ENCODE measurements around the gene FTL.

FTL gene

DNA sequence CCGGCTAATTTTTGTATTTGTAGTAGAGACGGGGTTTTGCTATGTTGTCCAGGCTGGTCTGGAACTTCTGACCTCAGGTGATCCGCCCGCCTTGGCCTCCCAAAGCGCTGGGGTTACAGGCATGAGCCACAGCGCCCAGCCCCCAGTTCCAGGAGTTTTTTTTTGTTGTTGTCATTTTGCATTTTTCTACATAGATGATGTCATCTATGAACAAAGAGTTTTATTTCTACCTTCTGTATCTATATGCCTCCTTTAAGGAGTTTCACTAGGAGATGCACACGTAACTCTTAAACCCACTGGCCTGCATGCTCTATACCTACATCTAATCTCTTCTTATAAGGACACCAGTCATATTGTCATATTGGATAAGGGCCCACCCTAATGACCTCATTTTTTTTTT, 26.9 kb upstream of the FTL start:
- H3K9ac ChIP-seq (ENCODE audit: low read depth, low read length, poor library complexity), result no peak overlapping the region
- WGBS, 2 donors (ENCODE audit: extremely low coverage in 2 of 2, insufficient read length in 2 of 2, insufficient replicate concordance in 1 of 2), result no CpG with 5 or more reads among the region's 7 CpGs
- H2AK5ac ChIP-seq (ENCODE audit: low read depth, low read length), result no peak overlapping the region
- no peak overlapping the region for H4K91ac ChIP-seq (ENCODE audit: low read depth, low read length, poor library complexity)
- H3K79me1 ChIP-seq (ENCODE audit: low read depth, low read length), result no peaks in the 10 kb centered on the region
- H2AFZ ChIP-seq (ENCODE audit: low read length), result no peak overlapping the region
- peaks cover 3 to 6% of the 10 kb centered on the region in 2 donors for H3K4me1 ChIP-seq (ENCODE audit: control insufficient read depth in 2 of 2, insufficient read depth in 1 of 2, low read depth in 1 of 2, low read length in 2 of 2)
- no peak overlapping the region for H3K4me2 ChIP-seq (ENCODE audit: insufficient read depth, low read length, poor library complexity, severe bottlenecking)
- no peak overlapping the region for H3K23ac ChIP-seq (ENCODE audit: low read depth, low read length, poor library complexity)
- no peak overlapping the region for H2BK15ac ChIP-seq (ENCODE audit: low read length)
- H3K9me3 ChIP-seq (replicated peaks in 1 of 2; ENCODE audit: control insufficient read depth in 2 of 2, insufficient read depth in 1 of 2, low read depth in 1 of 2, low read length in 2 of 2), result peaks cover 0 to 5% of the 10 kb centered on the region in 2 donors
- no peak for DNase-seq (ENCODE audit: low spot score)
- H2BK12ac ChIP-seq (ENCODE audit: low read length), result no peak overlapping the region
- no peak overlapping the region for H4K8ac ChIP-seq (ENCODE audit: low read depth, low read length)
- peaks cover 0 to 1% (median under 1%) of the 10 kb centered on the region in 3 experiments for H3K27me3 ChIP-seq (ENCODE audit: control insufficient read depth in 3 of 3, insufficient read depth in 3 of 3, low read depth in 1 of 3, low read length in 3 of 3)
- H3K4ac ChIP-seq (ENCODE audit: low read length), result no peak overlapping the region
- no peak overlapping the region for H3K4me3 ChIP-seq (ENCODE audit: low read length in 2 of 2)
- no peak overlapping the region for H2BK5ac ChIP-seq (ENCODE audit: low read length)
- no peak overlapping the region for H3K14ac ChIP-seq (ENCODE audit: low read length)
- H2BK120ac ChIP-seq (ENCODE audit: low read depth, low read length), result no peak overlapping the region
- H3K36me3 ChIP-seq (replicated peaks in 1 of 2; ENCODE audit: control insufficient read depth in 2 of 2, insufficient read depth in 2 of 2, low read length in 2 of 2), result no peaks in the 10 kb centered on the region
- no peak overlapping the region for H3K18ac ChIP-seq (ENCODE audit: low read length)
- H3K27ac ChIP-seq (replicated peaks; ENCODE audit: low read length), result no peak overlapping the region

GRCh38 chr19:48940902-48941301, 24.2 kb upstream of the FTL start:
- H3K4me3 ChIP-seq (ENCODE audit: low read length in 2 of 2), result no peak overlapping the region
- no peak overlapping the region for H4K91ac ChIP-seq (ENCODE audit: low read depth, low read length, poor library complexity)
- H3K18ac ChIP-seq (ENCODE audit: low read length), result no peak overlapping the region
- no peak overlapping the region for H3K27ac ChIP-seq (replicated peaks; ENCODE audit: low read length)
- H2BK120ac ChIP-seq (ENCODE audit: low read depth, low read length), result no peak overlapping the region
- peaks cover 0 to 5% of the 10 kb centered on the region in 2 donors for H3K9me3 ChIP-seq (replicated peaks in 1 of 2; ENCODE audit: control insufficient read depth in 2 of 2, insufficient read depth in 1 of 2, low read depth in 1 of 2, low read length in 2 of 2)
- no peak for DNase-seq (ENCODE audit: low spot score)
- H4K8ac ChIP-seq (ENCODE audit: low read depth, low read length), result no peak overlapping the region
- H3K4me1 ChIP-seq (ENCODE audit: control insufficient read depth in 2 of 2, insufficient read depth in 1 of 2, low read depth in 1 of 2, low read length in 2 of 2), result peaks cover 0 to 3% of the 10 kb centered on the region in 2 donors
- no peak overlapping the region for H3K4me2 ChIP-seq (ENCODE audit: insufficient read depth, low read length, poor library complexity, severe bottlenecking)
- no peak overlapping the region for H2AK5ac ChIP-seq (ENCODE audit: low read depth, low read length)
- H3K79me1 ChIP-seq (ENCODE audit: low read depth, low read length), result no peaks in the 10 kb centered on the region
- H2BK15ac ChIP-seq (ENCODE audit: low read length), result no peak overlapping the region
- no peak overlapping the region for H3K9ac ChIP-seq (ENCODE audit: low read depth, low read length, poor library complexity)
- H3K4ac ChIP-seq (ENCODE audit: low read length), result no peak overlapping the region
- H2BK5ac ChIP-seq (ENCODE audit: low read length), result no peak overlapping the region
- WGBS, 2 donors (ENCODE audit: extremely low coverage in 2 of 2, insufficient read length in 2 of 2, insufficient replicate concordance in 1 of 2), result no CpG with 5 or more reads among the region's 5 CpGs
- no peak overlapping the region for H2AFZ ChIP-seq (ENCODE audit: low read length)
- H3K27me3 ChIP-seq (ENCODE audit: control insufficient read depth in 3 of 3, insufficient read depth in 3 of 3, low read depth in 1 of 3, low read length in 3 of 3), result no peaks in the 10 kb centered on the region
- H3K36me3 ChIP-seq (replicated peaks in 1 of 2; ENCODE audit: control insufficient read depth in 2 of 2, insufficient read depth in 2 of 2, low read length in 2 of 2), result no peaks in the 10 kb centered on the region
- H2BK12ac ChIP-seq (ENCODE audit: low read length), result no peak overlapping the region
- no peak overlapping the region for H3K14ac ChIP-seq (ENCODE audit: low read length)
- no peak overlapping the region for H3K23ac ChIP-seq (ENCODE audit: low read depth, low read length, poor library complexity)

- H3K4me2 ChIP-seq (ENCODE audit: insufficient read depth, low read length, poor library complexity, severe bottlenecking), result no peak overlapping the region
- peaks cover 5% of the 10 kb centered on the region in 2 donors for H3K9me3 ChIP-seq (replicated peaks in 1 of 2; ENCODE audit: control insufficient read depth in 2 of 2, insufficient read depth in 1 of 2, low read depth in 1 of 2, low read length in 2 of 2)
- H2BK15ac ChIP-seq (ENCODE audit: low read length), result no peak overlapping the region
- peaks cover 0 to 3% of the 10 kb centered on the region in 2 donors for H3K4me1 ChIP-seq (ENCODE audit: control insufficient read depth in 2 of 2, insufficient read depth in 1 of 2, low read depth in 1 of 2, low read length in 2 of 2)
- H3K18ac ChIP-seq (ENCODE audit: low read length), result no peak overlapping the region
- H3K27ac ChIP-seq (replicated peaks; ENCODE audit: low read length), result no peak overlapping the region
- H2AK5ac ChIP-seq (ENCODE audit: low read depth, low read length), result no peak overlapping the region
- H3K4me3 ChIP-seq (ENCODE audit: low read length in 2 of 2), result no peak overlapping the region
- H3K27me3 ChIP-seq (ENCODE audit: control insufficient read depth in 3 of 3, insufficient read depth in 3 of 3, low read depth in 1 of 3, low read length in 3 of 3), result no peaks in the 10 kb centered on the region
- H2BK120ac ChIP-seq (ENCODE audit: low read depth, low read length), result no peak overlapping the region
- no peak for DNase-seq (ENCODE audit: low spot score)
- H3K23ac ChIP-seq (ENCODE audit: low read depth, low read length, poor library complexity), result no peak overlapping the region
- no peaks in the 10 kb centered on the region for H3K79me1 ChIP-seq (ENCODE audit: low read depth, low read length)
- no peak overlapping the region for H2BK12ac ChIP-seq (ENCODE audit: low read length)
- no peak overlapping the region for H2BK5ac ChIP-seq (ENCODE audit: low read length)
- H3K9ac ChIP-seq (ENCODE audit: low read depth, low read length, poor library complexity), result no peak overlapping the region
- H3K4ac ChIP-seq (ENCODE audit: low read length), result no peak overlapping the region
- WGBS, 2 donors (ENCODE audit: extremely low coverage in 2 of 2, insufficient read length in 2 of 2, insufficient replicate concordance in 1 of 2), result no CpG with 5 or more reads among the region's 6 CpGs
- no peaks in the 10 kb centered on the region for H3K36me3 ChIP-seq (replicated peaks in 1 of 2; ENCODE audit: control insufficient read depth in 2 of 2, insufficient read depth in 2 of 2, low read length in 2 of 2)
- H3K14ac ChIP-seq (ENCODE audit: low read length), result no peak overlapping the region
- no peak overlapping the region for H2AFZ ChIP-seq (ENCODE audit: low read length)
- H4K8ac ChIP-seq (ENCODE audit: low read depth, low read length), result no peak overlapping the region
- no peak overlapping the region for H4K91ac ChIP-seq (ENCODE audit: low read depth, low read length, poor library complexity)
Observed at GRCh38 chr19:48943081-48943480, 22.0 kb upstream of the FTL start.

DNA sequence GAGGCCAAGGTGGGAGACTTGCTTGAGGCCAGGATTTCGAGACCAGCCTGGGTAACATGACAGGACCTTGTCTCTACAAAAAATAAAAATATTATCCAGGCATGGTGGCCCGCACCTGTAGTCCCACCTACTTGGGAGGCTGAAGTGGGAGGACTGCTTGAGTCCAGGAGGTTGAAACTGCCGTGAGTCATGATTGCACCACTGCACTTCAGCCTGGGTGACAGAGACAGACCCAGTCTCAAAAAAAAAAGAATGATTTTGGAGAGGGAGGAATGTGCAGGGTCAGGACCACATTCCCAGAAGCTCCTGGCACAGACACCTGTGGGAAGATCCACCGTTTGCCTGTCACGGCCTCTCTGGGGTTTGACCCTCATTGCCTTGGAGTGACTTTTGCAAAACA, 19.7 kb upstream of the FTL start:
- no peak for DNase-seq (ENCODE audit: low spot score)

More for the DNA sequence above, 19.7 kb upstream of the FTL start:
- Histone ChIP-seq H3K23ac (ENCODE audit: low read depth, low read length, poor library complexity) (no peak overlapping the region), H3K36me3 (replicated peaks in 1 of 2; ENCODE audit: control insufficient read depth in 2 of 2, insufficient read depth in 2 of 2, low read length in 2 of 2) (no peaks in the 10 kb centered on the region), H3K79me1 (ENCODE audit: low read depth, low read length) (no peaks in the 10 kb centered on the region), H3K4me2 (ENCODE audit: insufficient read depth, low read length, poor library complexity, severe bottlenecking) (no peak overlapping the region), H3K27ac (replicated peaks; ENCODE audit: low read length) (no peak overlapping the region), H2AFZ (ENCODE audit: low read length) (no peak overlapping the region), H3K4me1 (ENCODE audit: control insufficient read depth in 2 of 2, insufficient read depth in 1 of 2, low read depth in 1 of 2, low read length in 2 of 2) (peaks cover 0 to 3% of the 10 kb centered on the region in 2 donors), H2BK120ac (ENCODE audit: low read depth, low read length) (no peak overlapping the region), H3K18ac (ENCODE audit: low read length) (no peak overlapping the region), H3K9me3 (replicated peaks in 1 of 2; ENCODE audit: control insufficient read depth in 2 of 2, insufficient read depth in 1 of 2, low read depth in 1 of 2, low read length in 2 of 2) (peaks cover 5% of the 10 kb centered on the region in 2 donors), H4K91ac (ENCODE audit: low read depth, low read length, poor library complexity) (no peak overlapping the region), H3K9ac (ENCODE audit: low read depth, low read length, poor library complexity) (no peak overlapping the region), H2BK15ac (ENCODE audit: low read length) (no peak overlapping the region), H2BK5ac (ENCODE audit: low read length) (no peak overlapping the region), H3K4me3 (ENCODE audit: low read length in 2 of 2) (no peak overlapping the region), H2AK5ac (ENCODE audit: low read depth, low read length) (no peak overlapping the region), H2BK12ac (ENCODE audit: low read length) (no peak overlapping the region), H4K8ac (ENCODE audit: low read depth, low read length) (no peak overlapping the region), H3K4ac (ENCODE audit: low read length) (no peak overlapping the region), H3K27me3 (ENCODE audit: control insufficient read depth in 3 of 3, insufficient read depth in 3 of 3, low read depth in 1 of 3, low read length in 3 of 3) (no peaks in the 10 kb centered on the region), H3K14ac (ENCODE audit: low read length) (no peak overlapping the region)
- WGBS, 2 donors (ENCODE audit: extremely low coverage in 2 of 2, insufficient read length in 2 of 2, insufficient replicate concordance in 1 of 2), result no CpG with 5 or more reads among the region's 5 CpGs

All from neuronal stem cell (in vitro differentiated cells).